ENCODE measurements around the gene GRB10. TPM values are rescaled to one million over a fixed set of nuclear protein-coding genes. Genes with fewer than 3 reads are reported as not detected.

Gene GRB10
- total and polyA plus RNA-seq, 2 experiments from 2014 or later, result 35.0 to 154 TPM

GRCh38 chr7:50556247-50556991 lies 226.3 kb downstream of the GRB10 start (continued):
- TF ChIP-seq, protein P1, sequence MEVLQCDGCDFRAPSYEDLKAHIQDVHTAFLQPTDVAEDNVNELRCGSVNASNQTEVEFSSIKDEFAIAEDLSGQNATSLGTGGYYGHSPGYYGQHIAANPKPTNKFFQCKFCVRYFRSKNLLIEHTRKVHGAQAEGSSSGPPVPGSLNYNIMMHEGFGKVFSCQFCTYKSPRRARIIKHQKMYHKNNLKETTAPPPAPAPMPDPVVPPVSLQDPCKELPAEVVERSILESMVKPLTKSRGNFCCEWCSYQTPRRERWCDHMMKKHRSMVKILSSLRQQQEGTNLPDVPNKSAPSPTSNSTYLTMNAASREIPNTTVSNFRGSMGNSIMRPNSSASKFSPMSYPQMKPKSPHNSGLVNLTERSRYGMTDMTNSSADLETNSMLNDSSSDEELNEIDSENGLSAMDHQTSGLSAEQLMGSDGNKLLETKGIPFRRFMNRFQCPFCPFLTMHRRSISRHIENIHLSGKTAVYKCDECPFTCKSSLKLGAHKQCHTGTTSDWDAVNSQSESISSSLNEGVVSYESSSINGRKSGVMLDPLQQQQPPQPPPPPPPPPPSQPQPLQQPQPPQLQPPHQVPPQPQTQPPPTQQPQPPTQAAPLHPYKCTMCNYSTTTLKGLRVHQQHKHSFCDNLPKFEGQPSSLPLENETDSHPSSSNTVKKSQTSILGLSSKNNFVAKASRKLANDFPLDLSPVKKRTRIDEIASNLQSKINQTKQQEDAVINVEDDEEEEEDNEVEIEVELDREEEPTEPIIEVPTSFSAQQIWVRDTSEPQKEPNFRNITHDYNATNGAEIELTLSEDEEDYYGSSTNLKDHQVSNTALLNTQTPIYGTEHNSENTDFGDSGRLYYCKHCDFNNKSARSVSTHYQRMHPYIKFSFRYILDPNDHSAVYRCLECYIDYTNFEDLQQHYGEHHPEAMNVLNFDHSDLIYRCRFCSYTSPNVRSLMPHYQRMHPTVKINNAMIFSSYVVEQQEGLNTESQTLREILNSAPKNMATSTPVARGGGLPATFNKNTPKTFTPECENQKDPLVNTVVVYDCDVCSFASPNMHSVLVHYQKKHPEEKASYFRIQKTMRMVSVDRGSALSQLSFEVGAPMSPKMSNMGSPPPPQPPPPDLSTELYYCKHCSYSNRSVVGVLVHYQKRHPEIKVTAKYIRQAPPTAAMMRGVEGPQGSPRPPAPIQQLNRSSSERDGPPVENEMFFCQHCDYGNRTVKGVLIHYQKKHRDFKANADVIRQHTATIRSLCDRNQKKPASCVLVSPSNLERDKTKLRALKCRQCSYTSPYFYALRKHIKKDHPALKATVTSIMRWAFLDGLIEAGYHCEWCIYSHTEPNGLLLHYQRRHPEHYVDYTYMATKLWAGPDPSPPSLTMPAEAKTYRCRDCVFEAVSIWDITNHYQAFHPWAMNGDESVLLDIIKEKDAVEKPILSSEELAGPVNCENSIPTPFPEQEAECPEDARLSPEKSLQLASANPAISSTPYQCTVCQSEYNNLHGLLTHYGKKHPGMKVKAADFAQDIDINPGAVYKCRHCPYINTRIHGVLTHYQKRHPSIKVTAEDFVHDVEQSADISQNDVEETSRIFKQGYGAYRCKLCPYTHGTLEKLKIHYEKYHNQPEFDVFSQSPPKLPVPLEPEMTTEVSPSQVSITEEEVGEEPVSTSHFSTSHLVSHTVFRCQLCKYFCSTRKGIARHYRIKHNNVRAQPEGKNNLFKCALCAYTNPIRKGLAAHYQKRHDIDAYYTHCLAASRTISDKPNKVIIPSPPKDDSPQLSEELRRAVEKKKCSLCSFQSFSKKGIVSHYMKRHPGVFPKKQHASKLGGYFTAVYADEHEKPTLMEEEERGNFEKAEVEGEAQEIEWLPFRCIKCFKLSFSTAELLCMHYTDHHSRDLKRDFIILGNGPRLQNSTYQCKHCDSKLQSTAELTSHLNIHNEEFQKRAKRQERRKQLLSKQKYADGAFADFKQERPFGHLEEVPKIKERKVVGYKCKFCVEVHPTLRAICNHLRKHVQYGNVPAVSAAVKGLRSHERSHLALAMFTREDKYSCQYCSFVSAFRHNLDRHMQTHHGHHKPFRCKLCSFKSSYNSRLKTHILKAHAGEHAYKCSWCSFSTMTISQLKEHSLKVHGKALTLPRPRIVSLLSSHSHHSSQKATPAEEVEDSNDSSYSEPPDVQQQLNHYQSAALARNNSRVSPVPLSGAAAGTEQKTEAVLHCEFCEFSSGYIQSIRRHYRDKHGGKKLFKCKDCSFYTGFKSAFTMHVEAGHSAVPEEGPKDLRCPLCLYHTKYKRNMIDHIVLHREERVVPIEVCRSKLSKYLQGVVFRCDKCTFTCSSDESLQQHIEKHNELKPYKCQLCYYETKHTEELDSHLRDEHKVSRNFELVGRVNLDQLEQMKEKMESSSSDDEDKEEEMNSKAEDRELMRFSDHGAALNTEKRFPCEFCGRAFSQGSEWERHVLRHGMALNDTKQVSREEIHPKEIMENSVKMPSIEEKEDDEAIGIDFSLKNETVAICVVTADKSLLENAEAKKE (CRISPR knock-in tag; IDR thresholded peaks at IDR 0.05), result no peak
- TF ChIP-seq JUNB (IDR thresholded peaks at IDR 0.05; ENCODE audit: unreplicated experiment), result no peak
- no peak for TF ChIP-seq ZNF114 (CRISPR knock-in tag; IDR thresholded peaks at IDR 0.05)

DNA sequence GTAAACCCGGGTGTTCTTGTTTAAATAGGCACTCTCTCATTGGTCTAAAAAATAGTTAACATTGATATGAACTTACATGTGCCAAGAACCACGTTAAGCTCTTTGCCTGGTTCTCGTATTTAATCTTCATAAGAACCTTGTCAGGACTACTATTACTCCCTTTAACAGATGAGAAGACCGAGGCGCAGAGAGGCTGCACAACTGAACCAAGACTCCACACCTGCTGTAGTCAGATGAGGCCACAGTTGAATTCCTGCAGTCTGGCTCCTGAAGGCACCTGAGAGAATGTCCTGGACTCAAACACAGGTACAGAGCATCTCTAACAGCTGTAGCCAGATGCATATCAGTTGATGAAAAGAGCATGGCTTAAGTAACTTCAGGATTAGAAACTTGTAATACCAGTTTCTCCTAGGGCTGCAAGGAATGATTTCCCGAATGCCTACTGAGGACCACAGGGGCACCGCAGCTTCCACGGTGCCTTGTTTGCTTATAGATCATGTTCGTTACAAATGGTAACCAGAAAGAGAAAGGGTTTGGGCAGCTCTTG lies 227.0 kb downstream of the GRB10 start:
- DNase-seq (ENCODE audit: low spot score), result no peak
- Histone ChIP-seq H2AFZ (no peak overlapping the region), H3K27me3 (ENCODE audit: insufficient read depth) (no peaks in the 10 kb centered on the region), H3K9me2 (ENCODE audit: insufficient read depth) (no peaks in the 10 kb centered on the region), H3K4me2 (no peak overlapping the region), H3K4me1 (ENCODE audit: insufficient read depth) (no peaks in the 10 kb centered on the region), H3K36me3 (ENCODE audit: insufficient read depth) (no peaks in the 10 kb centered on the region), H3K27ac (ENCODE audit: low read depth) (no peak overlapping the region), H3K4me3 (no peak overlapping the region), H3F3A (replicated peaks; ENCODE audit: low read depth) (no peaks in the 10 kb centered on the region), H3K79me2 (replicated peaks; ENCODE audit: insufficient read depth) (no peaks in the 10 kb centered on the region), H4K20me1 (replicated peaks; ENCODE audit: insufficient read depth) (no peaks in the 10 kb centered on the region)
- no peak overlapping the region for H3K27ac Mint-ChIP-seq
- peaks cover 18% of the 10 kb centered on the region for H3K4me1 Mint-ChIP-seq
- no peaks in the 10 kb centered on the region for H3K9me3 Mint-ChIP-seq
- H3K27me3 Mint-ChIP-seq (ENCODE audit: insufficient read depth, low read depth, poor library complexity), result peaks cover 3% of the 10 kb centered on the region
- H3K4me3 Mint-ChIP-seq, result no peak overlapping the region
- H3K36me3 Mint-ChIP-seq (ENCODE audit: low read depth), result no peaks in the 10 kb centered on the region
- no peak for ATAC-seq
- TF ChIP-seq STAT1 (IDR thresholded peaks at IDR 0.05; ENCODE audit: unreplicated experiment) (no peak), POLR2AphosphoS5 (IDR thresholded peaks at IDR 0.05; ENCODE audit: low read depth) (no peak), CREB1 (CRISPR knock-in tag; IDR thresholded peaks at IDR 0.05; ENCODE audit: low read depth) (no peak), JUNB (IDR thresholded peaks at IDR 0.05; ENCODE audit: unreplicated experiment) (no peak), EZH2phosphoT487 (IDR thresholded peaks at IDR 0.05; ENCODE audit: unreplicated experiment) (no peak), ZNF114 (CRISPR knock-in tag; IDR thresholded peaks at IDR 0.05) (no peak)
- TF ChIP-seq, protein P1 (CRISPR knock-in tag; IDR thresholded peaks at IDR 0.05), result no peak

Data from GM23338 (cell line).